ENCODE results near the gene ZPR1. TPM values are rescaled to one million over a fixed set of nuclear protein-coding genes. Genes with fewer than 3 reads are reported as not detected.

The ZPR1 gene
- total RNA-seq, 1 donor from 2014 or later, result 65.1 TPM

DNA sequence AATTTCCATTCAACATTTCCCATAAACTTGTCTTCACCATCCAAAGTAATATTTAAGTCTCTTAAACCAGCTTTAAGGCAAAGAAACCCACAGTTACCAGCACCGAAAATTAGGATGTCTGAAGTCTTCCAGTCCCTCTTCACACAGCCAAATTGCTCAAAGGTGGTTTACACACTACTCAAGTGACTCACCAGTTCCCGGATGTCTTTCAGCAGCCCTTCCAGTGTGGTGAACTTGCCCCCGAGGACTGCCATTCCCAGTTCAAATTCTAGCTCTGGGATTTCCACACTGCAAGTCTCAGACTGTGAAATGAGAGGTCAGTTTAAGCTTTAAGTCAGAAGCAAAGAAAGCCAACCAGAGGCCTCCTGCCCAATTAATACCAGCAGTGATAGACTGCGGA lies 5.1 kb downstream of the ZPR1 start:
- H3K36me3 ChIP-seq (ENCODE audit: insufficient read depth, low read length), result peaks cover 80% of the 10 kb centered on the region
- H4K20me1 ChIP-seq (ENCODE audit: insufficient read depth, low read length), result peaks cover 39% of the 10 kb centered on the region
- peak overlapping the region; percentile 20 for H3K9ac ChIP-seq (ENCODE audit: low read length)
- no peaks in the 10 kb centered on the region for H3K27me3 ChIP-seq (ENCODE audit: insufficient read depth, low read length)
- H3K4me2 ChIP-seq (ENCODE audit: low read length), result no peak overlapping the region
- DNase-seq (ENCODE audit: low read depth) (peak; percentile 48), FAIRE-seq (no peak)
- H3K79me2 ChIP-seq (ENCODE audit: insufficient read depth, low read length), result peaks cover 30% of the 10 kb centered on the region
- TF ChIP-seq EZH2 (IDR thresholded peaks at IDR 0.05; ENCODE audit: insufficient read depth, low read length), result no peak
- TF ChIP-seq, protein P1, sequence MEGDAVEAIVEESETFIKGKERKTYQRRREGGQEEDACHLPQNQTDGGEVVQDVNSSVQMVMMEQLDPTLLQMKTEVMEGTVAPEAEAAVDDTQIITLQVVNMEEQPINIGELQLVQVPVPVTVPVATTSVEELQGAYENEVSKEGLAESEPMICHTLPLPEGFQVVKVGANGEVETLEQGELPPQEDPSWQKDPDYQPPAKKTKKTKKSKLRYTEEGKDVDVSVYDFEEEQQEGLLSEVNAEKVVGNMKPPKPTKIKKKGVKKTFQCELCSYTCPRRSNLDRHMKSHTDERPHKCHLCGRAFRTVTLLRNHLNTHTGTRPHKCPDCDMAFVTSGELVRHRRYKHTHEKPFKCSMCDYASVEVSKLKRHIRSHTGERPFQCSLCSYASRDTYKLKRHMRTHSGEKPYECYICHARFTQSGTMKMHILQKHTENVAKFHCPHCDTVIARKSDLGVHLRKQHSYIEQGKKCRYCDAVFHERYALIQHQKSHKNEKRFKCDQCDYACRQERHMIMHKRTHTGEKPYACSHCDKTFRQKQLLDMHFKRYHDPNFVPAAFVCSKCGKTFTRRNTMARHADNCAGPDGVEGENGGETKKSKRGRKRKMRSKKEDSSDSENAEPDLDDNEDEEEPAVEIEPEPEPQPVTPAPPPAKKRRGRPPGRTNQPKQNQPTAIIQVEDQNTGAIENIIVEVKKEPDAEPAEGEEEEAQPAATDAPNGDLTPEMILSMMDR (IDR thresholded peaks at IDR 0.05; ENCODE audit: insufficient read depth, low read depth, low read length), result no peak
- Mint-ChIP-seq H3K27me3 (ENCODE audit: low read depth, unreplicated experiment) (no peaks in the 10 kb centered on the region), H3K4me3 (ENCODE audit: unreplicated experiment) (peak overlapping the region; percentile 6), H3K4me1 (ENCODE audit: low read depth, unreplicated experiment) (peaks cover 14% of the 10 kb centered on the region), H3K9me3 (ENCODE audit: unreplicated experiment) (peaks cover 2% of the 10 kb centered on the region), H3K27ac (ENCODE audit: unreplicated experiment) (no peak overlapping the region), H3K36me3 (ENCODE audit: low read depth, unreplicated experiment) (peaks cover 33% of the 10 kb centered on the region)
- no peaks in the 10 kb centered on the region for H3K9me3 ChIP-seq (ENCODE audit: insufficient read depth, low read depth, low read length)
- H3K27ac ChIP-seq (ENCODE audit: low read depth, low read length), result no peak overlapping the region
- no peak overlapping the region for H3K4me3 ChIP-seq (ENCODE audit: insufficient read depth, low read depth, low read length)
- H2AFZ ChIP-seq (ENCODE audit: low read depth, low read length), result no peak overlapping the region
- peaks cover 14% of the 10 kb centered on the region for H3K4me1 ChIP-seq (ENCODE audit: insufficient read depth, low read length)

DNA sequence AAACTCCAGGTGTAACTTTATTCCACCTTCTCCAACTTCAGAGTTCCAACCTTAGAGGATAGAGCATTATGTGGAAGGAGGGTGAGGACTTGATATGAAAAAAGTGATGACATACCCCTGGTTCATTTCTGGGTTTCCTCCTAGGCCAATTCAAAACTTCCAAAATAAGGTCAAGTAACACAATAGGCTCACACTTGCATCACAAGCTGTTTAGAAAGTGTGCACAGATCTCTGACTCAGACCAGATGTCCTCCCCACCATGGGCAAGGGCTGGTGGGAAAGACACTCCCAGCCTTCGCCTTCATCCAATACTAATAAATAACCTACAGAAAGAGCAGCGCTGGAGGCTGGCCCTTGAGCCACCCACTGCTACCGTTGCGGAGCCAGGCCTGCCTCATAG lies 9.3 kb downstream of the ZPR1 start:
- peaks cover 20% of the 10 kb centered on the region for H3K36me3 Mint-ChIP-seq (ENCODE audit: low read depth, unreplicated experiment)

DNA sequence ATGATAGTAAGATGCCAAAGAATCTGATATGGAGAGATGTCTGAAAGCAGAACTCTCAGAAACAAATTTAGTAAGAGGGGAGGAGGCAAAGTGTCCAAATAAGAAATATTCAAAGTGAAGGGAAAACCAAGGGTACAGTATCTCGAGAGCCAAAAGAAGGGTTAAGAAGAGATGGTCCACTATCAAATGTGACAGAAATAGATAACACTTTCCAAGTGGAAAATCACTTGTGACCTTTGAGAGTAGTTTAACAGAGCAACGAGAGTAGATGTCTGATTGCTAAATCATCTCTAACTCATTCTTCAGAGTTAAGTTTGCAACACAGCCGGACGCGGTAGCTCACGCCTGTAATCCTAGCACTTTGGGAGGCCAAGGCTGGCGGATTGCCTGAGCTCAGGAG lies 10.8 kb downstream of the ZPR1 start:
- no peaks in the 10 kb centered on the region for H3K27me3 ChIP-seq (ENCODE audit: insufficient read depth, low read length)
- Mint-ChIP-seq H3K4me1 (ENCODE audit: low read depth, unreplicated experiment) (peaks cover 3% of the 10 kb centered on the region), H3K4me3 (ENCODE audit: unreplicated experiment) (no peak overlapping the region), H3K27me3 (ENCODE audit: low read depth, unreplicated experiment) (no peaks in the 10 kb centered on the region), H3K27ac (ENCODE audit: unreplicated experiment) (no peak overlapping the region), H3K36me3 (ENCODE audit: low read depth, unreplicated experiment) (peaks cover 14% of the 10 kb centered on the region), H3K9me3 (ENCODE audit: unreplicated experiment) (peaks cover 2% of the 10 kb centered on the region)
- no peak overlapping the region for H3K4me2 ChIP-seq (ENCODE audit: low read length)
- H3K79me2 ChIP-seq (ENCODE audit: insufficient read depth, low read length), result peaks cover 8% of the 10 kb centered on the region
- FAIRE-seq (no peak), DNase-seq (ENCODE audit: low read depth) (no peak)
- no peak overlapping the region for H3K4me3 ChIP-seq (ENCODE audit: insufficient read depth, low read depth, low read length)
- H3K27ac ChIP-seq (ENCODE audit: low read depth, low read length), result no peak overlapping the region
- peaks cover 1% of the 10 kb centered on the region for H3K4me1 ChIP-seq (ENCODE audit: insufficient read depth, low read length)
- H4K20me1 ChIP-seq (ENCODE audit: insufficient read depth, low read length), result peaks cover 13% of the 10 kb centered on the region
- H2AFZ ChIP-seq (ENCODE audit: low read depth, low read length), result no peak overlapping the region
- H3K9ac ChIP-seq (ENCODE audit: low read length), result no peak overlapping the region
- no peaks in the 10 kb centered on the region for H3K9me3 ChIP-seq (ENCODE audit: insufficient read depth, low read depth, low read length)
- H3K36me3 ChIP-seq (ENCODE audit: insufficient read depth, low read length), result peaks cover 49% of the 10 kb centered on the region
- TF ChIP-seq, protein P1 (IDR thresholded peaks at IDR 0.05; ENCODE audit: insufficient read depth, low read depth, low read length), result no peak
- no peak for TF ChIP-seq EZH2 (IDR thresholded peaks at IDR 0.05; ENCODE audit: insufficient read depth, low read length)

More for the DNA sequence above, 9.3 kb downstream of the ZPR1 start:
- Mint-ChIP-seq H3K27ac (ENCODE audit: unreplicated experiment) (no peak overlapping the region), H3K4me3 (ENCODE audit: unreplicated experiment) (no peak overlapping the region), H3K4me1 (ENCODE audit: low read depth, unreplicated experiment) (peaks cover 8% of the 10 kb centered on the region), H3K9me3 (ENCODE audit: unreplicated experiment) (peaks cover 2% of the 10 kb centered on the region), H3K27me3 (ENCODE audit: low read depth, unreplicated experiment) (no peaks in the 10 kb centered on the region)
- FAIRE-seq, result no peak
- Histone ChIP-seq H3K4me3 (ENCODE audit: insufficient read depth, low read depth, low read length) (no peak overlapping the region), H3K4me1 (ENCODE audit: insufficient read depth, low read length) (peaks cover 10% of the 10 kb centered on the region), H3K4me2 (ENCODE audit: low read length) (no peak overlapping the region), H3K27me3 (ENCODE audit: insufficient read depth, low read length) (no peaks in the 10 kb centered on the region), H3K36me3 (ENCODE audit: insufficient read depth, low read length) (peaks cover 64% of the 10 kb centered on the region), H3K9me3 (ENCODE audit: insufficient read depth, low read depth, low read length) (no peaks in the 10 kb centered on the region), H3K27ac (ENCODE audit: low read depth, low read length) (no peak overlapping the region), H3K9ac (ENCODE audit: low read length) (no peak overlapping the region), H3K79me2 (ENCODE audit: insufficient read depth, low read length) (peaks cover 5% of the 10 kb centered on the region), H2AFZ (ENCODE audit: low read depth, low read length) (no peak overlapping the region), H4K20me1 (ENCODE audit: insufficient read depth, low read length) (peaks cover 25% of the 10 kb centered on the region)
- no peak for DNase-seq (ENCODE audit: low read depth)
- no peak for TF ChIP-seq EZH2 (IDR thresholded peaks at IDR 0.05; ENCODE audit: insufficient read depth, low read length)
- TF ChIP-seq, protein P1 (IDR thresholded peaks at IDR 0.05; ENCODE audit: insufficient read depth, low read depth, low read length), result no peak
